GM12875 (cell line): ENCODE measurements around the gene ZNF385C.

Source experiments
- H3K4me3 ChIP-seq: one replicate; pipeline ENCODE4 v1.5.1; 2011; ENCODE audit warnings: low read depth, low read length, control low read depth
- TF ChIP-seq, protein P1 (sequence below): IDR thresholded peaks from 2 replicates; pipeline ENCODE4 v1.5.1; 2011; ENCODE audit warnings: low read depth, mild to moderate bottlenecking, control low read depth, inconsistent platforms, low read length, moderate library complexity, borderline replicate concordance; ENCODE audit not compliant: insufficient read depth

The ZNF385C gene

DNA sequence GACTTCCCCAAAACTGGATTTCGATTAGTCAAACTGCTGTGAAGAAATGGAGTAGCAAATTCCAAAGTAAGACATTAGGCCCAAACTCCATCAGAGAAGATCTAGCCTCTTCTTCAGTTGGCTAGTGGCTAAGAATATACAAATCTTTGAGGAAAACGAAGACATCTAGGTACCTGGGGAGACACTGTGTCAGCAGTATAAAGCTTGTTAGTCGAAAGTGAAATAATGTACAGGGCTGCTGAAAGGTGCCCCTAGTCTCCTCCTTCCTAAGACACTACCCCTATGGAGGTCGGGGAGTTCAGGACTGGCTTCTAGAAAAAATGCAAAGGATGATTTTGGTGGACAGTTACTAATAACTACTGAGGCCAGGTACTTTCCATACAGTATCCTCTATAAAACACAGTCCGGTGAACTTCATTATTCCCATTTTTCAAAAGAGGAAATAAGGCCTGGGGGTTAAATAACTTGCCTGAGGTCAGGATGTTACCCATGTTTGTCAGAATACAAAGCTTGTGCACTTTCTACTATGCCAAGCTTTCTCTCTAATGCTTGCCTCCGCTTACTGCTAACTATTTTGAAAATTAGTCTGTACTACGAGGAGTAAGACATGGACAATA is 96.0 kb downstream of the ZNF385C start:
- TF ChIP-seq, protein P1, sequence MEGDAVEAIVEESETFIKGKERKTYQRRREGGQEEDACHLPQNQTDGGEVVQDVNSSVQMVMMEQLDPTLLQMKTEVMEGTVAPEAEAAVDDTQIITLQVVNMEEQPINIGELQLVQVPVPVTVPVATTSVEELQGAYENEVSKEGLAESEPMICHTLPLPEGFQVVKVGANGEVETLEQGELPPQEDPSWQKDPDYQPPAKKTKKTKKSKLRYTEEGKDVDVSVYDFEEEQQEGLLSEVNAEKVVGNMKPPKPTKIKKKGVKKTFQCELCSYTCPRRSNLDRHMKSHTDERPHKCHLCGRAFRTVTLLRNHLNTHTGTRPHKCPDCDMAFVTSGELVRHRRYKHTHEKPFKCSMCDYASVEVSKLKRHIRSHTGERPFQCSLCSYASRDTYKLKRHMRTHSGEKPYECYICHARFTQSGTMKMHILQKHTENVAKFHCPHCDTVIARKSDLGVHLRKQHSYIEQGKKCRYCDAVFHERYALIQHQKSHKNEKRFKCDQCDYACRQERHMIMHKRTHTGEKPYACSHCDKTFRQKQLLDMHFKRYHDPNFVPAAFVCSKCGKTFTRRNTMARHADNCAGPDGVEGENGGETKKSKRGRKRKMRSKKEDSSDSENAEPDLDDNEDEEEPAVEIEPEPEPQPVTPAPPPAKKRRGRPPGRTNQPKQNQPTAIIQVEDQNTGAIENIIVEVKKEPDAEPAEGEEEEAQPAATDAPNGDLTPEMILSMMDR: no peak
- H3K4me3 ChIP-seq: no peak overlapping the region

DNA sequence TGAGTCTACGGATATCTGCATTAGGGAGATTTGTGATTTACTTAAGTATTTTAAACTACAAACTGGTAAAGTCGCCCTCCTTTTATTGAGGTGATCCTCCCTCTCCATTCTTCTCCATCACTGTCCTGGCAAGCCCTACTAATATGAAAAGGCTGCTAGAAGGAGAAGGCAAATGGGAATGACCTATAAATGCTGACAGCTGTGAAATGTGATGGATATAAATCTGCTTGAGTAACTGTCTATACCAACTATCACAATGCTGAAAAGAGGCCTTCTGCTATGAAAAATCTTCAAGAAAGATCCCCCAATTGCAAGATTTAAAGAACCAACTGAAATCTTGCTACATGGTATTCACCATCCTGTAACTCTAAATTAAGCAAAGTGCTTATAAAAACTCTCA is 96.5 kb downstream of the ZNF385C start:
- H3K4me3 ChIP-seq: no peak overlapping the region
- TF ChIP-seq, protein P1: no peak

DNA sequence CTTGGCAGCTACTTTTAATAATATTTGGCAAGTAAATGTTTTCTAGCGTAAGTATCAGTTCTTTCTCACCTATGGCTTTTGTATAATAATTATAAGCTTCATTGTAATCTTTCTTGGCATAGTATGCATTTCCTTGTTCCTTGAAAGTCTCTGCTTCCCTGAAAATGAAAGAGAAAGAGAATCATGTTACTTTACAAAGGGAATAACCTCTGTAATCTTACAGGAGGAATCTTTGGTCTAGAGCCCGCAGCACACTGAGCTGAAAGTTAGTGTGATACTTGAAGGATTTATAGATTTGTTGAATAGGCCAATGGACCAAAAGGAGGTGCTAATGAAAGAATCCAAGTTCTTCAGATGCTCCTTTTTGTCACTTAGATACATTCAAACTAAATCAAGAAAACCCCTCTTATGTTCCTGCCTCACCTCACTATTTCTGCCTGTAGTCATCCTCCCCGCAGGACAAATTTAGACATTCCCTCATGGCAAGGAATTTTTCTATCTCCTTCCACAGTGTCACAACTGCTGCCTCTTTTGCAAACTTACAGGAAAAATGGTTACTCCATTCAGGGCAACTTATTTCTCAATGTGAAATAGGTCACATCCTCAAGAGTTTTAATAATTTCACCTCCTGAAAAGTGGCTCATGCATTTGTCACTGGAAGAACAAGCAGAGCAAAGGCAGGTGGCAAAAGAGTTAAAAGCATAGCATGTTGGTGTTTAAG is 97.7 kb downstream of the ZNF385C start:
- TF ChIP-seq, protein P1: no peak
- H3K4me3 ChIP-seq: no peak overlapping the region

DNA sequence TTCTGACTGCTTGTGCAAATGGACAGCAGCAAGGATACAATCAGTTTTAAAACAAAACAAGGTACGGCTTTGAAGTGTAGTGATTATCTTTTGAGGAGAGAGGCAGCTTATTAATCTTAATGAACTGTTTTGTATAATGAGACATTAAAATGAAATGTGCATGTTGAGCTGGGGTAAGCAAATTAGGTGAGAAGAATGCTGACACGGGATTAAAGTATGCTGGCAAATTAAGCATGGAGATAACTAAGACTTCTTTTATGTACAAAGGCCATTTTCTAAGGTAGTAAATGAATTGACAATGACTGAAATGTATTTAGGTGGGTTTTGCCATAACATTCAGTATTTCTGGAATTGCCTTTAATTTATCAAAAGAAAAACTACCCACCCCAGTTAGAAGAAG is 99.8 kb downstream of the ZNF385C start:
- no peak overlapping the region for H3K4me3 ChIP-seq
- TF ChIP-seq, protein P1: no peak

DNA sequence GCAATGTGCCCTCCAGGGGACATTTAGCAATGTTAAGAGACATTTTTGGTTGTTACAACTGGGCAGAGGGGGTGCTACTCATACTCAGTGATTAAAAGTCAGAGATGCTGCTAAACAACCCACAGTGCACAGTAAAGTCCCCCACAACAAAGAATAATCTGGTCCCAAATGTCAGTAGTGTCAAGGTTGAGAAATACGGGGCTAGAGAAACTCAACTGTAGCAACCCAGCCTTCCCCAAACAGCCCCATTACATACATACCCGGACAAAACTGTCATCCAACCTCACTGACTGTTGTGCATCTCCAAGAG is 101.5 kb downstream of the ZNF385C start:
- H3K4me3 ChIP-seq: no peak overlapping the region
- TF ChIP-seq, protein P1: no peak

DNA sequence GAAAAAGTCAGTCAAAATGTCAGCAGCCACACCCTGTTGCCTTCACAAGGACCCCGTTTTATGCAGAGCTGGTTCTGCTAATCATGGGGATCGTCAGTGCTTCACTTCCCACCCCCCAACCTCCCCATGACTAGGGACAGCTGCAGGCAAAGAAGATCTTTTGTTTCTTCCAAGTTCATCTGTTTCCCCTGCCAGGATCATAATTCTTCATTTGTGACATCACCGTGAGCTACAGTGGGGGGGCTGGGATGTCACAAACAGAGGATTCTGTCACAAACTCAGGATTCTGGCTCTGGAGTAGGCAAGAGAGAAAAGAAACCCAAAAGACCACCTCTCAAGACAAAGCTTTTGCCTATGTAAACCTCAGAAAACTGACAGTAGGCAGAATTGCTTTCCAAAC is 105.7 kb downstream of the ZNF385C start:
- no peak overlapping the region for H3K4me3 ChIP-seq
- TF ChIP-seq, protein P1: no peak
